Natural killer cell treated with Interleukin-12 subunit alpha and Interleukin-12 subunit beta and Interleukin-15 and Interleukin-18, amount 100 ng/mL, for 72 hours (primary cell): ENCODE results near the gene CCNG2. TPM values are rescaled to one million over a fixed set of nuclear protein-coding genes. Genes with fewer than 3 reads are reported as not detected.
A peak's percentile ranks its signal among the peaks of the same experiment; 100 is the strongest.

Experiments
- ATAC-seq, 2 donors: fragments of 150-1000 bp; cut with Tn5 transposase in 1 of 2; sonication (Bioruptor Pico), chemical (Tn5 transposase) in 1 of 2; 2 replicates each; pipeline ENCODE4 v1.10.0; 2021
- DNase-seq: peaks from one replicate; pipeline ENCODE4 v3.0.0; 2022; ENCODE audit warnings: low spot score
- H3K27ac Mint-ChIP-seq, 2 donors: 1 replicate in 1 of 2; 2 replicates in 1 of 2; pipeline ENCODE4 v1.8.0; 2022; ENCODE audit warnings: mixed read lengths in 2 of 2, mild to moderate bottlenecking in 1 of 2, moderate library complexity in 1 of 2
- H3K27me3 Mint-ChIP-seq, 2 donors: 1 replicate in 1 of 2; 2 replicates in 1 of 2; pipeline ENCODE4 v1.8.0; 2022; ENCODE audit warnings: mixed read lengths in 2 of 2
- H3K36me3 Mint-ChIP-seq: one replicate; pipeline ENCODE4 v1.8.0; 2022; ENCODE audit warnings: mixed read lengths
- H3K4me1 Mint-ChIP-seq, 2 donors: 1 replicate in 1 of 2; 2 replicates in 1 of 2; pipeline ENCODE4 v1.8.0; 2022; ENCODE audit warnings: low read depth in 2 of 2, mixed read lengths in 2 of 2, mild to moderate bottlenecking in 1 of 2
- H3K4me3 Mint-ChIP-seq: one replicate; pipeline ENCODE4 v1.8.0; 2022; ENCODE audit warnings: mixed read lengths
- H3K9me3 Mint-ChIP-seq: 2 replicates; pipeline ENCODE4 v1.8.0; 2022; ENCODE audit warnings: mixed read lengths
- total RNA-seq, 2 donors: library from RNA; stranded (reverse); gene quantifications; one replicate each; pipeline ENCODE4 v1.2.3, GENCODE V29; 2022

CCNG2 gene
- total RNA-seq, 2 donors from 2014 or later = 10.3 to 29.0 TPM

- ATAC-seq = no peak
- DNase-seq = no peak
- no peaks in the 10 kb centered on the region for H3K36me3 Mint-ChIP-seq
- peak overlapping the region; percentile 42 to 55 for H3K27ac Mint-ChIP-seq
- no peaks in the 10 kb centered on the region for H3K9me3 Mint-ChIP-seq
- peaks cover 0 to 2% of the 10 kb centered on the region in 2 donors for H3K27me3 Mint-ChIP-seq
- peak overlapping the region; percentile 84 for H3K4me3 Mint-ChIP-seq
- peaks cover 11 to 13% of the 10 kb centered on the region in 2 donors for H3K4me1 Mint-ChIP-seq
Measured at GRCh38 chr4:77193046-77193445, 36.0 kb downstream of the CCNG2 start.

DNA sequence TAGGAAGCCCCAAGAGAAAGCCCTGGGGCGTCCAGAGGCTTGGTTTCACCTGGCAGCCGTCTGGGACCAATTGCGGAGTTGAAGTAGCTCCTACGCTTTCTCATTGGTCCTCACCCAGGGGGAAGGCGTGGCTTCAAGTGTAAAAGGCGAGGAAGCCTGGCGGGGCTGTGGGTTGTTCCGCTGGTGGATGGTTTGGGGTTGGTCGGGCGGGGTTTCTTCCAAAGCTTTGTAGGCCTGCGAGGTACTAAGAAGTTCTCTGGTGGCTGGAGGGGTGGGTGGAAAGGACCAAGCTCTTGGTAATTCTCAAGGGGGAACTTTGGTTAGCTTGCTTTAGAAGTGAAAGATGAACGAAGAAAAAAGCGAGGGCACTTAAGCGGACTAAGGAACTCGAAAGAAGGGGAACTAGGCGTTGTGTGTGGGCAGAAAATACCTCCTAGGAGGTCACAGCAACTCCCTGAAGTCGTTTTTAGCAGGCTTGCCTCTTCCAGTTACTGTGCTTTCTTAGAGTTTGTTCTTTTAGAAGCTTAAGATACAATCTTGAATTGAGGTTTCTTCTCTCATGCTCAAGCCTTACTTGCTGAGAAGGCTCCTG lies 36.6 kb downstream of the CCNG2 start:
- Mint-ChIP-seq H3K4me3 (peak overlapping the region; percentile 84), H3K36me3 (no peaks in the 10 kb centered on the region), H3K27me3 (peaks cover 0 to 2% of the 10 kb centered on the region in 2 donors), H3K27ac (peak overlapping the region; percentile 42 to 55), H3K4me1 (peaks cover 11 to 13% of the 10 kb centered on the region in 2 donors), H3K9me3 (no peaks in the 10 kb centered on the region)
- DNase-seq = peak; percentile 80
- peak; percentile 95 to 96 for ATAC-seq

GRCh38 chr4:77194366-77194765 lies 37.4 kb downstream of the CCNG2 start:
- ATAC-seq = no peak
- DNase-seq = no peak
- Mint-ChIP-seq H3K27me3 (peaks cover 5 to 6% of the 10 kb centered on the region in 2 donors), H3K36me3 (no peaks in the 10 kb centered on the region), H3K4me3 (peak overlapping the region; percentile 84), H3K9me3 (no peaks in the 10 kb centered on the region), H3K4me1 (peaks cover 11 to 13% of the 10 kb centered on the region in 2 donors), H3K27ac (peak overlapping the region; percentile 42 to 55)

GRCh38 chr4:77194989-77195388 lies 38.0 kb downstream of the CCNG2 start:
- Mint-ChIP-seq H3K4me1 (peaks cover 11 to 13% of the 10 kb centered on the region in 2 donors), H3K27me3 (peaks cover 5 to 7% of the 10 kb centered on the region in 2 donors), H3K9me3 (no peaks in the 10 kb centered on the region), H3K4me3 (no peak overlapping the region), H3K27ac (no peak overlapping the region), H3K36me3 (no peaks in the 10 kb centered on the region)
- DNase-seq (no peak), ATAC-seq (no peak)

GRCh38 chr4:77196866-77197265 lies 39.9 kb downstream of the CCNG2 start:
- DNase-seq (no peak), ATAC-seq (peak in 1 of 2 donors; percentile 53)
- H3K4me3 Mint-ChIP-seq = no peak overlapping the region
- H3K9me3 Mint-ChIP-seq = no peaks in the 10 kb centered on the region
- peaks cover 9 to 13% of the 10 kb centered on the region in 2 donors for H3K27me3 Mint-ChIP-seq
- peaks cover 11 to 13% of the 10 kb centered on the region in 2 donors for H3K4me1 Mint-ChIP-seq
- H3K27ac Mint-ChIP-seq = no peak overlapping the region
- no peaks in the 10 kb centered on the region for H3K36me3 Mint-ChIP-seq

DNA sequence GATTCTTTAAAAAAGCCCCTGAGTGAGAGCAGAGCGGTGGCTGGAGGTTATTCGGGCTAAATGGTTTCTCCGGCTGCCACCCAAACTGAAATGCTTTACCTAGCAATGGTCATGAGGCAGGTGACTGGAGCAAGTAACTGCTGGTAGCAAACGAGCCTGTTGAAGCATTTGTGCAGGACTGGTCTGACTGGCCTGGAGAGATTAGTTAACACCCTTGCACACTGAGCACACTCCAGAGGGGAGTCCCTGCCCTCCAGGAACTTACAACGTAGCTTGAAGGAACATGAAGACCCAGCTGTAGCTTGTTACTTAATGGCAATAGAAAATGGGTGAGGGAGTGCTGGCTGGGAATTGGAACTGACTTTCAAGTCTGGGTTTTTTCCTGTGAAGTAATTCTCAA lies 40.4 kb downstream of the CCNG2 start:
- ATAC-seq = no peak
- no peaks in the 10 kb centered on the region for H3K36me3 Mint-ChIP-seq

DNA sequence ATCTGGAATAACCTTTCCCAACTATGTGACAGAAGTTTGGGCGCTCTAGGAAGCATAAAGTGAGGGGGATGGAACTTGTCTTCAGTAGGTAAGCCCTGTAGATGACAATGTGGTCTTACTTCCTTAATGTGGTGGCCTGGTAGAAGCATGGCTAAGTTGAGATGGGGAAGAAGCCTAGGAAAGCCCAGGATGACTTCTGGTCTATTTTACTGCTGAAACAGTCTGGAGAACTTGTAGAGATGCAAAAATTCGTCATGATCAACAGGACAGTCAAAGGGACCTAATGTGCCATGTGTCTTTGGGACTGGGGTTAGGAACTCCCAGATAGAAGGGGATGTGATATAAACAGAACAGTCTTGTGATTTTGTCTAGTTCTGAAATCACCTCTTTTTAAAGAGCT lies 40.8 kb downstream of the CCNG2 start:
- no peak for ATAC-seq

More for the DNA sequence above, 40.4 kb downstream of the CCNG2 start:
- Mint-ChIP-seq H3K27me3 (peaks cover 7 to 14% of the 10 kb centered on the region in 2 donors), H3K27ac (no peak overlapping the region), H3K4me1 (peaks cover 11 to 14% of the 10 kb centered on the region in 2 donors), H3K9me3 (no peaks in the 10 kb centered on the region), H3K4me3 (no peak overlapping the region)
- no peak for DNase-seq

GRCh38 chr4:77199276-77199675 lies 42.3 kb downstream of the CCNG2 start:
- H3K9me3 Mint-ChIP-seq = no peaks in the 10 kb centered on the region
- H3K36me3 Mint-ChIP-seq = no peaks in the 10 kb centered on the region
- ATAC-seq = no peak
- H3K4me1 Mint-ChIP-seq = peaks cover 4 to 6% of the 10 kb centered on the region in 2 donors
- H3K4me3 Mint-ChIP-seq = no peak overlapping the region
- H3K27ac Mint-ChIP-seq = no peak overlapping the region
- no peak for DNase-seq
- H3K27me3 Mint-ChIP-seq = peaks cover 7 to 14% of the 10 kb centered on the region in 2 donors

More for the DNA sequence above, 40.8 kb downstream of the CCNG2 start:
- H3K9me3 Mint-ChIP-seq = no peaks in the 10 kb centered on the region
- no peak overlapping the region for H3K4me3 Mint-ChIP-seq
- H3K36me3 Mint-ChIP-seq = no peaks in the 10 kb centered on the region
- no peak for DNase-seq
- peaks cover 7 to 14% of the 10 kb centered on the region in 2 donors for H3K27me3 Mint-ChIP-seq
- peaks cover 15 to 18% of the 10 kb centered on the region in 2 donors for H3K4me1 Mint-ChIP-seq
- no peak overlapping the region for H3K27ac Mint-ChIP-seq

GRCh38 chr4:77199701-77200100 lies 42.7 kb downstream of the CCNG2 start:
- Mint-ChIP-seq H3K36me3 (no peaks in the 10 kb centered on the region), H3K4me3 (no peak overlapping the region), H3K9me3 (no peaks in the 10 kb centered on the region), H3K27ac (no peak overlapping the region), H3K27me3 (peaks cover 7 to 14% of the 10 kb centered on the region in 2 donors), H3K4me1 (peaks cover 4 to 6% of the 10 kb centered on the region in 2 donors)
- ATAC-seq (no peak), DNase-seq (no peak)

GRCh38 chr4:77201343-77201742 lies 44.3 kb downstream of the CCNG2 start:
- Mint-ChIP-seq H3K4me3 (no peak overlapping the region), H3K27me3 (peaks cover 9 to 14% of the 10 kb centered on the region in 2 donors), H3K36me3 (no peaks in the 10 kb centered on the region), H3K4me1 (peaks cover 4 to 6% of the 10 kb centered on the region in 2 donors), H3K27ac (no peak overlapping the region), H3K9me3 (no peaks in the 10 kb centered on the region)
- ATAC-seq (no peak), DNase-seq (no peak)

DNA sequence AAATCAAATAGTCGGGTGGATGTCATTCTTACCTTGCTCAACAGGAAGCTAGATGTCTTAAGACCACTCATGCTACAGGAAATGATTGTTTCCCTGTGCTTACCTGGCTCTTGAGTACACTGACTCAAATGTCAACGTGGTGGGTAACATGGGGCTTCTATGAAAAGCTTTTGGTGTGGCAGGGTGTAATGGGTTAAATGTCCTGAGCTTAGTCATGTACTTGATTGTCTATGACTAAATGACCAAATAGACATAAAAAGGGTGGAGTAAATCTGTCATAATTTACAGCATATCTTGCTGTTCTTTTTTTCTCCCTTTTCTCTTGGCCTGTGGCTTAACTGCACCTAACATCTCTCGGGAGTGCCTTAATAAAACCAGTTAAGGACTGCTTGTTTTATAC lies 44.9 kb downstream of the CCNG2 start:
- Mint-ChIP-seq H3K27me3 (peaks cover 9 to 14% of the 10 kb centered on the region in 2 donors), H3K36me3 (no peaks in the 10 kb centered on the region), H3K9me3 (no peaks in the 10 kb centered on the region), H3K4me3 (no peak overlapping the region), H3K27ac (no peak overlapping the region), H3K4me1 (peaks cover 4 to 6% of the 10 kb centered on the region in 2 donors)
- DNase-seq (no peak), ATAC-seq (peak in 1 of 2 donors; percentile 31)

- no peak for ATAC-seq
- Mint-ChIP-seq H3K27me3 (peaks cover 9 to 14% of the 10 kb centered on the region in 2 donors), H3K36me3 (no peaks in the 10 kb centered on the region), H3K4me3 (no peak overlapping the region), H3K27ac (no peak overlapping the region), H3K4me1 (peaks cover 4 to 6% of the 10 kb centered on the region in 2 donors), H3K9me3 (no peaks in the 10 kb centered on the region)
- DNase-seq = no peak
Measured at GRCh38 chr4:77202491-77202890, 45.5 kb downstream of the CCNG2 start.

- H3K27ac Mint-ChIP-seq = no peak overlapping the region
- peaks cover 9 to 14% of the 10 kb centered on the region in 2 donors for H3K27me3 Mint-ChIP-seq
- ATAC-seq (peak; percentile 64 to 74), DNase-seq (peak; percentile 71)
- no peaks in the 10 kb centered on the region for H3K36me3 Mint-ChIP-seq
- no peak overlapping the region for H3K4me3 Mint-ChIP-seq
- no peaks in the 10 kb centered on the region for H3K9me3 Mint-ChIP-seq
- H3K4me1 Mint-ChIP-seq = peaks cover 4 to 6% of the 10 kb centered on the region in 2 donors
Measured at GRCh38 chr4:77203380-77204197, 46.6 kb downstream of the CCNG2 start.

- Mint-ChIP-seq H3K36me3 (no peaks in the 10 kb centered on the region), H3K27me3 (peaks cover 6 to 9% of the 10 kb centered on the region in 2 donors), H3K4me3 (no peak overlapping the region), H3K4me1 (peaks cover 4 to 6% of the 10 kb centered on the region in 2 donors), H3K27ac (no peak overlapping the region), H3K9me3 (no peaks in the 10 kb centered on the region)
- DNase-seq (no peak), ATAC-seq (no peak)
Measured at GRCh38 chr4:77204621-77205020, 47.6 kb downstream of the CCNG2 start.
